Caco-2 (cell line): ENCODE results near the gene PNLDC1. TPM values are rescaled to one million over a fixed set of nuclear protein-coding genes. Genes with fewer than 3 reads are reported as not detected.
A peak's percentile ranks its signal among the peaks of the same experiment; 100 is the strongest.

Experiments
- BruUV-seq: library from RNA; stranded (reverse); fragments of 400-500 nt; replicated peaks from 2 replicates; lab custom pipeline; 2021; lab: Mats Ljungman, UMichigan
- CTCF ChIA-PET: fragments of 300-600 bp; sonication (Branson Sonifier 250); formaldehyde crosslinking; loops from one replicate; lab custom pipeline; 2022; ENCODE audit warnings: antibody characterized with exemption; lab: Charles Lee
- POLR2A ChIA-PET: fragments of 300-600 bp; sonication (Branson Sonifier 250); formaldehyde crosslinking; loops from one replicate; lab custom pipeline; 2022; ENCODE audit warnings: antibody characterized with exemption; lab: Charles Lee
- DNase-seq, 2 experiments: peaks; one replicate each; pipeline versions ENCODE4 v3.0.0 to v3.0.0-alpha.2; 2020 to 2022
- H3K27me3 ChIP-seq: replicated peaks from 2 replicates; pipeline ENCODE4 v1.6.0; 2011; ENCODE audit warnings: low read length; ENCODE audit not compliant: control insufficient read depth, insufficient read depth
- H3K36me3 ChIP-seq: 2 replicates; pipeline ENCODE4 v1.5.1; 2011; ENCODE audit warnings: low read length; ENCODE audit not compliant: control insufficient read depth, insufficient read depth
- H3K4me1 ChIP-seq: fragments of 250-450 bp; sonication (Bioruptor Pico); 2 replicates; pipeline ENCODE4 v1.5.1; 2020; ENCODE audit warnings: mild to moderate bottlenecking
- H3K4me3 ChIP-seq: 2 replicates; pipeline ENCODE4 v1.5.1; 2011; ENCODE audit warnings: low read depth, mild to moderate bottlenecking, control low read depth, low read length
- H3K9me3 ChIP-seq: fragments of 250-450 bp; sonication (Bioruptor Pico); 2 replicates; pipeline ENCODE4 v1.5.1; 2020; ENCODE audit warnings: mild to moderate bottlenecking, moderate library complexity
- H3K27ac Mint-ChIP-seq: one replicate; pipeline ENCODE4 v1.8.0; 2022; ENCODE audit warnings: mixed read lengths; ENCODE audit not compliant: unreplicated experiment
- H3K27me3 Mint-ChIP-seq: one replicate; pipeline ENCODE4 v1.8.0; 2022; ENCODE audit warnings: mixed read lengths; ENCODE audit not compliant: insufficient read depth, unreplicated experiment
- H3K36me3 Mint-ChIP-seq: one replicate; pipeline ENCODE4 v1.8.0; 2022; ENCODE audit warnings: mild to moderate bottlenecking, mixed read lengths; ENCODE audit not compliant: insufficient read depth, unreplicated experiment
- H3K4me1 Mint-ChIP-seq: one replicate; pipeline ENCODE4 v1.8.0; 2022; ENCODE audit warnings: low read depth, mixed read lengths; ENCODE audit not compliant: unreplicated experiment
- H3K4me3 Mint-ChIP-seq: one replicate; pipeline ENCODE4 v1.8.0; 2022; ENCODE audit warnings: mild to moderate bottlenecking, moderate library complexity, mixed read lengths; ENCODE audit not compliant: unreplicated experiment
- H3K9me3 Mint-ChIP-seq: one replicate; pipeline ENCODE4 v1.8.0; 2022; ENCODE audit warnings: mixed read lengths; ENCODE audit not compliant: unreplicated experiment
- intact Hi-C: fragments of 100-400 bp; cut with micrococcal nuclease; formaldehyde crosslinking; loops from one replicate; pipeline ENCODE4 v1.10.0; 2022; ENCODE audit not compliant: unreplicated experiment
- total RNA-seq: library from RNA; stranded (reverse); gene quantifications from 2 replicates; pipeline ENCODE4 v1.2.3, GENCODE V29; 2022
- TF ChIP-seq, protein P1 (sequence below), 2 experiments: fragments of 200-600 bp in 1 of 2; IDR thresholded peaks; 1 replicate in 1 of 2; 2 replicates in 1 of 2; pipeline versions ENCODE4 v1.5.1 to v1.8.0; 2011 to 2022; ENCODE audit warnings: antibody characterized with exemption in 1 of 2, control low read depth in 1 of 2, inconsistent platforms in 1 of 2, low read depth in 1 of 2, low read length in 1 of 2, mild to moderate bottlenecking in 1 of 2, moderate library complexity in 1 of 2; ENCODE audit not compliant: insufficient read depth in 1 of 2, severe bottlenecking in 1 of 2, unreplicated experiment in 1 of 2

Gene PNLDC1
- total RNA-seq, 1 experiment from 2014 or later = 0.32 TPM

DNA sequence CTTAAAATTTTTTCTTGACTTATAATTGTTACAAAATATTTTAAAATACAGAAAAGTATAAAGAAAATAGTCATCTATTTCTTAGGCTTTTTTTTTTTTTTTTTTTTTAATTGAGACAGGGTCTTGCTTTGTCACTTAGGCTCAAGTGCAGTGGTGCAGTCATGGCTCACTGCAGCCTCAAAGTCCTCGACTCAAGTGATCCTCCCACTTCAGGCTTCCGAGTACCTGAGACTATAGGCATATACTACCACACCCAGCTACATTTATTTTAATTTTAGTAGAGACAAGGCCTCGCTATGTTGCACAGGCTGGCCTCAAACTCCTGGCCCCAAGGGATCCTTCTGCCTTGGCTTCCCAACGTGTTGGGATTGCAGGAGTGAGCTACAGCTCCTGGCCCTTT, 43.6 kb upstream of the PNLDC1 start:
- BruUV-seq = no TSS peak
- H3K9me3 Mint-ChIP-seq = no peaks in the 10 kb centered on the region
- TF ChIP-seq, protein P1, sequence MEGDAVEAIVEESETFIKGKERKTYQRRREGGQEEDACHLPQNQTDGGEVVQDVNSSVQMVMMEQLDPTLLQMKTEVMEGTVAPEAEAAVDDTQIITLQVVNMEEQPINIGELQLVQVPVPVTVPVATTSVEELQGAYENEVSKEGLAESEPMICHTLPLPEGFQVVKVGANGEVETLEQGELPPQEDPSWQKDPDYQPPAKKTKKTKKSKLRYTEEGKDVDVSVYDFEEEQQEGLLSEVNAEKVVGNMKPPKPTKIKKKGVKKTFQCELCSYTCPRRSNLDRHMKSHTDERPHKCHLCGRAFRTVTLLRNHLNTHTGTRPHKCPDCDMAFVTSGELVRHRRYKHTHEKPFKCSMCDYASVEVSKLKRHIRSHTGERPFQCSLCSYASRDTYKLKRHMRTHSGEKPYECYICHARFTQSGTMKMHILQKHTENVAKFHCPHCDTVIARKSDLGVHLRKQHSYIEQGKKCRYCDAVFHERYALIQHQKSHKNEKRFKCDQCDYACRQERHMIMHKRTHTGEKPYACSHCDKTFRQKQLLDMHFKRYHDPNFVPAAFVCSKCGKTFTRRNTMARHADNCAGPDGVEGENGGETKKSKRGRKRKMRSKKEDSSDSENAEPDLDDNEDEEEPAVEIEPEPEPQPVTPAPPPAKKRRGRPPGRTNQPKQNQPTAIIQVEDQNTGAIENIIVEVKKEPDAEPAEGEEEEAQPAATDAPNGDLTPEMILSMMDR (IDR thresholded peaks at IDR 0.05; ENCODE audit: insufficient read depth in 1 of 2, low read depth in 1 of 2, low read length in 1 of 2, severe bottlenecking in 1 of 2, unreplicated experiment in 1 of 2) = no peak
- intact Hi-C loops = no loop called here
- no peak for DNase-seq
- H3K4me1 Mint-ChIP-seq = peaks cover 31% of the 10 kb centered on the region
- ChIA-PET CTCF (no interaction called here), POLR2A (no interaction called here)
- H3K27ac Mint-ChIP-seq = no peak overlapping the region
- Histone ChIP-seq H3K4me1 (peaks cover 16% of the 10 kb centered on the region), H3K4me3 (no peak overlapping the region), H3K27me3 (no peaks in the 10 kb centered on the region), H3K36me3 (no peaks in the 10 kb centered on the region; the same call in 1 of the 2 replicates), H3K9me3 (no peaks in the 10 kb centered on the region)
- no peak overlapping the region for H3K4me3 Mint-ChIP-seq
- no peaks in the 10 kb centered on the region for H3K27me3 Mint-ChIP-seq
- peaks cover 93% of the 10 kb centered on the region for H3K36me3 Mint-ChIP-seq

DNA sequence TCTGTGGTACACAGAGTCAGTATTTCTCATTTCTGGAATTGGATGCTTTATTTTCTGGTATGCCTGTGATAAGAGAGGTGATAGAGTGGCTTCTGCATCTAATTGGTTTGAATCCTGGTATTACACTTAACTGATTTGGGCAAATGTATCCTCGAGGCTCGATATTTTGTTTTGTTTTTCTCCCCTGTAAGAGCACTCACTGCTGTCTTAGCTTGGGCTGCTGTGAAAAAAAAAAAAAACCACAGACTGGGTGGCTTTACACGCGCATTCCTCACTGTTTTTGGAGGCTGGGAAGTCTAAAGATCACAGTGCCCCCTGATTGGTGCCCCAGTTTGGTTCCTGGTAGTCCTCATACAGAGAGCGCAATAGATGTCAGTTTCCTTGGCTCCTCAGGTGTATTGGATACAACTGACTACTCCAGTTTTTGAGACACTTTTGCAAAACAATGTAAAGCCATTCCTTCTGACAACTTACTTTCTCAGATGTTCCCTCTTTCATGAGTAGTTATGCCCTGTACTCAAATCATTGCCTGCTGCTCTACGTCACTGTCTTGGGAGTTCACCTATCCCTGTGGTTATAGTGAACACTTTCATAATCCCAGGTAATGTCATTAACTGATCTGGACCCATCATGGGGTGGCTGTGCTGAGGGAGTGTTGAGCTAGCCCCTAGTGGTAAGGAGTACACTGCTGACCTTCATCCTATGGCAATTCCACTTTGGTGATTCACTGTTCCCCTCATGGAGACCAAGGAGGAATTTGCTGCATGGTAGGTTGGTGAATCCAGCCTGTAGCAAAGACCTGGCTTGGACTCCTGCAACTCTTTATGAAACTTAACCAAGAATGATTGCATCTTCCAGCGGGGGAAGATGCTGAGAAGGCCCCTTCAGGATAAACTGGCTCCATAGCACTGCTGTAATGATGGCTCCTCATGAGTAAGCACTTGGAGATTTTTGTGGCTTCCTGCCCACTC, 41.8 kb upstream of the PNLDC1 start:
- H3K4me1 ChIP-seq = peaks cover 16% of the 10 kb centered on the region

GRCh38 chr6:159759645-159760044, 40.4 kb upstream of the PNLDC1 start:
- Mint-ChIP-seq H3K27me3 (no peaks in the 10 kb centered on the region), H3K36me3 (peaks cover 92% of the 10 kb centered on the region), H3K4me3 (peak overlapping the region; percentile 39), H3K27ac (peak overlapping the region; percentile 24), H3K9me3 (no peaks in the 10 kb centered on the region), H3K4me1 (peaks cover 37% of the 10 kb centered on the region)
- intact Hi-C loops = no loop called here
- Histone ChIP-seq H3K36me3 (peaks cover 4% of the 10 kb centered on the region; the same call in 1 of the 2 replicates), H3K9me3 (no peaks in the 10 kb centered on the region), H3K4me1 (peaks cover 16% of the 10 kb centered on the region), H3K27me3 (no peaks in the 10 kb centered on the region), H3K4me3 (no peak overlapping the region)
- ChIA-PET CTCF (no interaction called here), POLR2A (interaction anchor here (0.6 to 1.0 kb wide), 4 partner anchors 24 to 1671 kb away, joined by 3 to 8 read pairs (median 6); partner anchors contain the start of gene WTAP)
- DNase-seq = no peak
- no TSS peak for BruUV-seq
- TF ChIP-seq, protein P1 (IDR thresholded peaks at IDR 0.05; ENCODE audit: insufficient read depth in 1 of 2, low read depth in 1 of 2, low read length in 1 of 2, severe bottlenecking in 1 of 2, unreplicated experiment in 1 of 2) = no peak

More for the DNA sequence above, 41.8 kb upstream of the PNLDC1 start:
- Histone ChIP-seq H3K4me3 (no peak overlapping the region), H3K36me3 (peaks cover 4% of the 10 kb centered on the region; the same call in 1 of the 2 replicates), H3K27me3 (no peaks in the 10 kb centered on the region), H3K9me3 (no peaks in the 10 kb centered on the region)
- intact Hi-C loops = no loop called here
- peak in 1 of 2 experiments; percentile 30 for DNase-seq
- CTCF ChIA-PET = interaction anchor here (0.6 kb wide), 3 partner anchors 58 to 506 kb away, joined by 3 to 8 read pairs (median 4); no protein-coding TSS in a partner anchor
- H3K4me1 Mint-ChIP-seq = peaks cover 37% of the 10 kb centered on the region
- H3K4me3 Mint-ChIP-seq = no peak overlapping the region
- no TSS peak for BruUV-seq
- no peaks in the 10 kb centered on the region for H3K9me3 Mint-ChIP-seq
- H3K27ac Mint-ChIP-seq = peak overlapping the region; percentile 22
- H3K27me3 Mint-ChIP-seq = no peaks in the 10 kb centered on the region
- POLR2A ChIA-PET = interaction anchor here (0.5 kb wide), 2 partner anchors 31 to 32 kb away, joined by 3 read pairs; partner anchors contain the start of gene WTAP
- TF ChIP-seq, protein P1 (IDR thresholded peaks at IDR 0.05; ENCODE audit: insufficient read depth in 1 of 2, low read depth in 1 of 2, low read length in 1 of 2, severe bottlenecking in 1 of 2, unreplicated experiment in 1 of 2) = no peak
- H3K36me3 Mint-ChIP-seq = peaks cover 95% of the 10 kb centered on the region
